Stimulated activated CD8-positive, alpha-beta memory T cell treated with anti-CD3 and anti-CD28 coated beads, Interleukin-15, amount 100 ng/mL, for 24 hours (primary cell): Measurements from ENCODE around the gene MGAT5.

Experiments used
- DNase-seq: peaks from one replicate; pipeline ENCODE4 v3.0.0-alpha.2; 2020; ENCODE audit warnings: low read depth

MGAT5 gene, protein sequence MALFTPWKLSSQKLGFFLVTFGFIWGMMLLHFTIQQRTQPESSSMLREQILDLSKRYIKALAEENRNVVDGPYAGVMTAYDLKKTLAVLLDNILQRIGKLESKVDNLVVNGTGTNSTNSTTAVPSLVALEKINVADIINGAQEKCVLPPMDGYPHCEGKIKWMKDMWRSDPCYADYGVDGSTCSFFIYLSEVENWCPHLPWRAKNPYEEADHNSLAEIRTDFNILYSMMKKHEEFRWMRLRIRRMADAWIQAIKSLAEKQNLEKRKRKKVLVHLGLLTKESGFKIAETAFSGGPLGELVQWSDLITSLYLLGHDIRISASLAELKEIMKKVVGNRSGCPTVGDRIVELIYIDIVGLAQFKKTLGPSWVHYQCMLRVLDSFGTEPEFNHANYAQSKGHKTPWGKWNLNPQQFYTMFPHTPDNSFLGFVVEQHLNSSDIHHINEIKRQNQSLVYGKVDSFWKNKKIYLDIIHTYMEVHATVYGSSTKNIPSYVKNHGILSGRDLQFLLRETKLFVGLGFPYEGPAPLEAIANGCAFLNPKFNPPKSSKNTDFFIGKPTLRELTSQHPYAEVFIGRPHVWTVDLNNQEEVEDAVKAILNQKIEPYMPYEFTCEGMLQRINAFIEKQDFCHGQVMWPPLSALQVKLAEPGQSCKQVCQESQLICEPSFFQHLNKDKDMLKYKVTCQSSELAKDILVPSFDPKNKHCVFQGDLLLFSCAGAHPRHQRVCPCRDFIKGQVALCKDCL

GRCh38 chr2:134253804-134254203 is at the start of gene MGAT5:
Gene MGAT5, plus strand, starts transcription at chr2:134254072. Its CDS starts 332 bp downstream, at chr2:134254404.
- no peak for DNase-seq

DNA sequence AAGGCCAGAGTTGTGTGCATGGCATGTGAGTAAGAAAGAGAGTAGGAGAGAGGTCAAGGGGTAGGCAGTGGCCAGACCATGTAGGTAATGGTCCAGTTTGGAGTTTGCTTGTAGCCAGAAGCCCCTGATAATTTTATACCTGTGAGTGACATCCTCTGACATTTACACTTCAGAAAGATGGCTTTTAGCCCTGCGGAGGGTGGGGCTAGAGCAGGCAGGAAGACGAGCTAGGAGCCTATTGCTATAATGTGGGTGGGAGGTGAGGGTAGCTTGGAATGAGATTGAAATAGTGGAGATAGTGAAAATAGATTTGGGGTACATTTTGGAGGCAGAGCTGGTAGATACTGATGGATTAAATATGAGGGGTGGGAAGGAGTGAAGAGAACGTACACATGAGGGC is 48.8 kb upstream of the MGAT5 start:
- DNase-seq = no peak

GRCh38 chr2:134206031-134206430 is 47.8 kb upstream of the MGAT5 start:
- DNase-seq = no peak

DNA sequence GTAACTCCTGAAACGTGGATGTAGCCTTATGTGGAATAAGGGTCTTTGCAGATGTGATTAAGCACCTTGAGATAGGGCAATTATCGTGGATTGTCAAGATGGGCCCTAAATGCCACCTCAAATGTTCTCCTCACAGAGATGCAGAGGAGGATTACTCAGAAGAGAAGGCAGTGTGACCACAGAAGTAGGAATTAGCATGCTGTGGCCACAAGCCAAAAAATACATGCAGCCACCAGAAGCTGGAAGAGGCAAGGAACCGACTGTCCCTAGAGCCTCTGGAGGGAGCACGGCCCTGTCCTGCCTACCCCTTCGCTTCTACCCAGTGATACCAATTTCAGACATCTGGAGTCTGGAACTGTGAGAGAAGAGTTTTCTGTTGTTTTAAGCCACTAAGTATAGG is 47.3 kb upstream of the MGAT5 start:
- DNase-seq = no peak

DNA sequence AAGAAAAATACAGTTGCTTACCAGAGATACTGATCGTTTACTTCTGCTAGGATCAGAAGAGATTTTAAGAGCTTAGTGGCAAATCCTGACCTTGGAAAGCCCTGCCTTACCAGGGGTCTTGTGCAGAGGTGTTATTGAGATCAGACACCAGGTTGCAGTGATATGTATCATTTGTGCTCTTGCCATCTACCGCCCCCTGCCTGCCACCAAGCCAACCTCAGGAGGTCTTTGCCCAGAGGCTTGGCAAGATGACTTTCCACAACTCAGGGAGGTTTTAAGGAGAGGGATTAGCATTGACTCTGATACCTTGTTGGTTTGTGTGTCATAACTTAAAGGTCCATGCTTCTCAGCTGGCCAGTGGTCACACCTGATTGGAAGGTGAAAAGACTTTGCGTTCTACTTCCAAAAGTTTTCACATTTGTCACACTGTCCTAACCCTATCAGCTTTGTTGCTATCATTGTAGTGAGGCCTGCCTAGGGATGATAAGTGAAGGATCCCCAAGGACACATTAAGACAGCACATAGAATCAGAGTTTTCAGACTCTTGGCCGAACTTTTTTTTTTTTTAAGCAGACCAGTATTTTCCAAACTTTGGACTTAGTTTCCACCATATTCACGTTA is 46.2 kb upstream of the MGAT5 start:
- no peak for DNase-seq

DNA sequence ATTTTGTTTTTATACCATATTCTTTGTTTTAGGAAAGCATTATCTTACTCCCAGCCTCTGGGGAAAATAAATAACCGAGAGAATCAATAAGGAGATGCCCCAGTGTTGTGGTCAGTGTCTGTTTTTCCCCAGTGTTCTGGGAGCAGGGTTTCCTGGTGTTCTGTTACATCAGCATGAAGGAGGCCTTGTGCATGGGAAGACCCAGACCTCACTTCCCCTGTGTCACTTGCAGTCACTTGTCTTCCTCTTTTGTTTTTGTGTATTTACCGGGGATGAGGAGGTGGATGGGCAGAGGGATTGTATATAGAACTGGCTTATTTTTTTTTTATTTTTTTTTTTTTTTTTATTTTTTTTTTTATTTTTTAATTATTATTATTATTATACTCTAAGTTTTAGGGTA is 45.0 kb upstream of the MGAT5 start:
- DNase-seq = no peak

DNA sequence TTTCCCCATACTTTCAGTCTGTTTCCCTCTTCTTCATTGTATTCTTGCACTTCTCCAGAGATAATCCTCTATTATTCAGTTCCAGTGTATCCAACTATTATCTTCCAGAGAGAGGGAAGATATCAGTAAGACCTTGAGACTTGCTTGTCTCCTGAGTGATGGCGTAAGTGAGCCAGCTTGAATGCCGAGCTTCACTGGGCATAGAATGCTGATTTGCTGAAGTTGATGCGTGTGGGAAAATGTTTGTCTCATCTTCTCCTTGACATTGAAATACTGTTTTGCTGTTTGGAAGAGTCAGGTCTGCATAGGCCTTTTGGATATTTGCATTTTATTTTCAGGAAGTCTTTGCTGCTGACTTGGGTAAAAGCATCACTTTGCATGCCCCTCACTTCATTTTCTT is 41.1 kb upstream of the MGAT5 start:
- no peak for DNase-seq

- no peak for DNase-seq
Observed at GRCh38 chr2:134216152-134216829, 37.6 kb upstream of the MGAT5 start.

DNA sequence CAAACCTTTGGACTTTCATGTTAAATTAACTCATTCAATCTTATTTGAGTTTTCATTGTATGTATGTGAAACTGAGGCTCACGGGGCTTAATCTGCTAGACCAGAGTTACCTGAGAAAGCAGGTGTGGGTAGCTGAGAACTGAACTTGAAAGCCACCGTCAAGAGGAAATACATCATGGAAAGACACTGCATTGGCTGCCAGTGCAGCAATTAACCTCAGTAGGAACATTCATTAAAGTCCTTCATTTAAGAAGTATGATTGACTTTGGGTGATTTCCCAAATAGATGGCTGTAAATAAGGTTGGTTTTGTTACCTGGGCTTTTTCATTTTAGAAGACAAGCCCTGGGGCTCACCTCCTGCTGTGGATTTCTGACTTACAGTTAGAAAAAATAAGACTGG is 36.5 kb upstream of the MGAT5 start:
- no peak for DNase-seq

DNA sequence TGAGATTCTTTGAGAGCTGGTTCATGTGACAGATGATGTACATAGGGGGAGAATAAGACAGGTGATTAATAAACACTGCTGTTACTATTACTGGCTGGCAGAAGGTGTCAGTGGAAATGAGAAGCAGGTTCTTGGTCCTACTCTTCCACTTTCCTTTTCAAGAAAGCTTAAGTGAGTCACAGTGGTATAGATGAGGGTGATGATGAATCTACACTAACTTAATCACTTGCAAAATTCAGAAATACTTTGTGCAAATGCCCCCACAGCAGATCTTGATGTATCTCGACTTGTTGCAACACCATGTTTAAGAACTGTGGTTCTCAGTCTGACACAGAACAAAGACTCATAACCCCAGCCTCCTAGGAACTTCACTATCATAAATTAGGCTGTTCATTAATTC is 35.9 kb upstream of the MGAT5 start:
- DNase-seq = no peak

GRCh38 chr2:134218414-134218813 is 35.5 kb upstream of the MGAT5 start:
- DNase-seq = no peak

DNA sequence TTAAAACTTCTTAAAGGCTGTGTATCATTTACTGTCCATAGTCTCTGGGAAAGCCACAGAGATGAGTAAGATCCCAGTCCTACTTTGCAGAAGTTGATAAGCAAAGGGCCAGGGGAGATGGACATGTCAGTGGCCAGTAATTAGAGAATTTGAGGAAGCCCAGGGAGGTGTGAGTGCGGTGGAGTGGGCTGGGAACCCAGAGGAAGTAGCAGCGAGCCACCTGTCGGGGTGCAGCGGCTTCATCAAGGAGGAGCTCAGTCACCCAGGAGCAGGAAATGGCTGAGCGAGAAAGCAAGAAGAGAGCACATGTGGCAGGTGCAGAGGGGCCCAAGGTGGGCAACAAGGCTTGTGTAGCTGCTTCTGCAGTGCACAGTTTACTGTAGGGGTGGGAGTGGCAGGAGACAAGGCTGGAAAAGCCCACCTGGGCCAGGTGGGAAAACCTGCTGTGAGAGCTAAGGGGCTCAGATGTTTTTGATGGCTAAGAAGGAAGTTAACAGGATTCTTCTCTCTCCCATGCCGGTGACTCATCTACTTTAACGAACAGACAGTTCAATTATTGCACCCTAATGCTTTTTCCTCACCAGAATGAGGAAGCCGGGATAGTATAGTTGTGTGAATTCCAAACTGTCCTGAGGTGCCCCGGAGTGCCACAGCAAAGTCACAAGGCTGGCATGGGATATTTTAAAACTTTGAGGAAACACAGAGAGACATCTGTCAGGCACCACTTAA is 34.8 kb upstream of the MGAT5 start:
- no peak for DNase-seq

GRCh38 chr2:134220344-134220974 is 33.4 kb upstream of the MGAT5 start:
- DNase-seq = no peak

- DNase-seq = no peak
Observed at GRCh38 chr2:134224005-134224404, 29.9 kb upstream of the MGAT5 start.

DNA sequence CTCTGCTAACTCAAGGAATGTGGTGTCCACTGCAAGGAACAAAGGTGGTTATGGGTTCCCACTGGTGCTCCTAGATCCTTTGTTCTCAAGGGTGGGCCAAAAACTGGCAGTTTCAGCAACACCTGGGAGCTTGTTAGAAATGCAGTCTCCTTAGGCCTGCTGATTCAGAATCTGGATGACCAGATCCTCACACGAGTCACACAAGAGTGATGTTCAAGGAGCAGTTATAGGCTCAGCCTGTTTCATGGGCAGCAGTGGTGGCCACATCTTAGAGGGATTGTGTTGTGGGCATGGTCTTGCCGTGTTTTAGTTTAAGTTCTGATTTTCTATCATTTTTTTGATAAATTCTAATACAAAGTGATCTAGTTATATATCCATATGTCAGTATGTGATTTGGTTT is 28.7 kb upstream of the MGAT5 start:
- DNase-seq = no peak

DNA sequence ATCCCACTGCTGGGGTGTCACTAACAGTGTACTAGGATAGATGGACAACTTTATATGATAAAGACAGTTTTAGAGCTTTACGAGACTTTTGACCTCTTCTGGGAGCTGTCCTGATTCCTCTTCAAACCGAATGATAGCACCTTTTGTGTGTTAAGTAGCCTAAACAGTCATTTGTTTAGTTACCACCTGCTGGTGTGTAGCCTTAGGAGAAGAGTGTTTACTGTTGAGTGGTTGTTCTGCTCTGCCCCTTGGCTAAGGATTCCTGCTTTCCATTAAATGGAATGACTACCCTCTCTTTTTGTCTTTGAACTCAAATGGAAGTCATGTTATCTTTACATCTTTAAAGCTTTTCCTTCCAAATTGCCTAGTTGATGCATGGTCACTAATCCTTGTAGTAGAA is 28.0 kb upstream of the MGAT5 start:
- DNase-seq = no peak

DNA sequence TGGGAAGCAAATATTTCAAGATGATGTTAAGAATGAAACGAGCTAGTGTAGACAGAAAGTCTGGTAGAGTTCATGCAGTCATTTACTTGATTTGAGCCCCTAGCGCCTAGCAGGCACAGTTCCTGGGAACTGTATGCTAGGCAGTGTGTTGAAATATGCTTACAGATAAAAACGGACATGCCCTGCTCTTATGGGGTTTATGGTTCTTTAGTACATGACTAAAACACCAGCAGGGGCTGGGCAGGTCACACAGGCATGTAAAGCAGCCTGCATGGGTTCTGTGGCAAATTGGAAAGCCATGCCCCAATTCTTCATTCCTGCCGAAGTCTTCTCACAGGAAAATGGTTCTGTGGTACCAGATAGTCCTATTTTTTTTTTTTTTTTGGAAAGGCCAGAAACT is 27.3 kb upstream of the MGAT5 start:
- DNase-seq = no peak

DNA sequence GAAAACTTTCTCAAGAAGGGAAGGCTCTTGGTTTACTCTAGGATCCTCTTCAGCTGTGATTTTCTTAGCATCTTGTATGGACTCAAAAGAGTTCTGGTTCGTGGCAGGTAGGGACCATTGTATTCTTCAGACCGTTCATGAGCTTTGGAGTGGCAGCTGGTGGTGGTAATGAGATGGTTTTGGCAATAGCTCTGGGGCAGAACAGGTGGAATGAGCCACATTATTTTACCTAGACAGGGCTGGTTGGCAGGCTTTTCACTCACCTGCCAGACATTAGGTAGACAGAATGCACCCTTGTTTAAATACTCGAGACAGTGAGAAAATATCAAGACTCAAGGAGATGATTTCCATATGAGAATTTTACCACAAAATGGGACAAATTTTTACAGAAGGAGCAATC is 26.2 kb upstream of the MGAT5 start:
- no peak for DNase-seq

DNA sequence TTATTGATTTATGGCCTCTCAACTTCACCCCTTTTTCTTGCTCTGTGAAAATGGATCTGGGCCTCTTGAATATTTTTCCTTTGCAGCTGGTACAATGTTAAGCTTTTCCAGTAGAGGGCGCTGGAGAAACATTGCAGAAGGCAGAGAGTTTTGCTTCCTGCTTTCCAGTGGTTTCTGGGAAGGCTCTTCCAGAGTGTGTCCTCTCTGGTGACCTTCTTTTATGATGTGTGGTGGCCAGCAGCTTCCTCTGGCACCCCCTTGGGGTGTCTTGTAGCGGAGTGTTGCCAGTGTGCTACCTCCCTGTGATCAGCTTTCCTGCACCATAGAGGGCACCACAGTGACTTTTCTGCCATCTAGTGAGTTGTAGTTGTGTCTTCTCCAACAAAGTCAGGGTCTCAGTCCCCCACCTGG is 25.4 kb upstream of the MGAT5 start:
- no peak for DNase-seq

DNA sequence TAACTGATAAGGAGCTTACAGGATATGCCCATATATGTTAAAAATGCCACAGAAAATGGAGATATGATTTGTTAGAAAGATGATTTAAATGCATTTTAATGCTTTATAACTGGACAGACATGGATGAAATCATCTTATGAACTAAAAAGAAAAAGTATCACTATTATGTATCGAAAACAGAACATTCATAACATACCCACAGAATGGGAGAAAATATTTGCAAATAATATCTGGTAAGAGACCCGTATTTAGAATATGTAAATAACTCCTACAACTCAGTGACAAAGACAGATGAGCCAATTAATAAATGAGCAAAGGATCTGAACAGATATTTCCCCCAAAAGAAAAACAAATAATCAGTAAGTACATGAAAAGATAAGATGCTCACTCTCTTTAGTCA is 24.3 kb upstream of the MGAT5 start:
- no peak for DNase-seq

DNA sequence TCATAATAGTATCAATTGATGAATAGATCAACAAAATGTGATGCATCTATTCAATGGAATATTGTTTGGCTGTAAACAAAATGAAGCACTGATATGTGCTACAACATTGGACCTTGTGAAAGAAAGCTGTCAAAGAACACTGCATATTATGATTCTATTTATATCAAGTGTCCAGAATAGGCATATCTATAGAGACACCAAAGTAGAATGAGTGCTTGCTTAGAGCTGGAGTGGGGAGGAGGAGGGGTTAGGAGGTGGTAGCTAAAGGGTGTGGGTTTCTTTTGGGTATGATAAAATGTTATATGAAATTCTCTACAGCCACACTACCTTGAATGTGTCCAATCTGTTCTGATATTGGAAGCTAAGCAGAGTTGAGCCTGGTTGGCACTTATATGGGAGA is 23.0 kb upstream of the MGAT5 start:
- DNase-seq = no peak
